ENCODE data around the gene AIP.

AIP gene

GRCh38 chr11:67482827-67483798 lies at the start of gene AIP:
TSS of gene AIP (plus strand) at chr11:67483026. CDS start at chr11:67483159, 133 bp downstream.
- H3K27me3 ChIP-seq (ENCODE audit: control insufficient read depth, insufficient read depth, low read length) = peaks cover 6% of the 10 kb centered on the region
- H3K36me3 ChIP-seq (ENCODE audit: control insufficient read depth, insufficient read depth, low read length) = peaks cover 5% of the 10 kb centered on the region
- H3K9me3 ChIP-seq (ENCODE audit: control insufficient read depth, insufficient read depth, low read length) = no peaks in the 10 kb centered on the region
- H3K9ac ChIP-seq (ENCODE audit: low read depth, low read length) = peak within 1 kb of the TSS; percentile 28
- no peaks in the 10 kb centered on the region for H3K4me1 ChIP-seq (ENCODE audit: control insufficient read depth, insufficient read depth, low read length)
- H3K4me3 ChIP-seq (ENCODE audit: low read depth, low read length) = peak within 1 kb of the TSS; percentile 88

GRCh38 chr11:67433536-67434394 lies 49.1 kb upstream of the AIP start:
- H3K27me3 ChIP-seq (ENCODE audit: control insufficient read depth, insufficient read depth, low read length) = no peaks in the 10 kb centered on the region
- peaks cover 44% of the 10 kb centered on the region for H3K36me3 ChIP-seq (ENCODE audit: control insufficient read depth, insufficient read depth, low read length)
- peaks cover 4% of the 10 kb centered on the region for H3K4me1 ChIP-seq (ENCODE audit: control insufficient read depth, insufficient read depth, low read length)
- no peak overlapping the region for H3K9ac ChIP-seq (ENCODE audit: low read depth, low read length)
- H3K9me3 ChIP-seq (ENCODE audit: control insufficient read depth, insufficient read depth, low read length) = no peaks in the 10 kb centered on the region
- H3K4me3 ChIP-seq (ENCODE audit: low read depth, low read length) = no peak overlapping the region

GRCh38 chr11:67434395-67434881 lies 48.4 kb upstream of the AIP start:
- Histone ChIP-seq H3K27me3 (ENCODE audit: control insufficient read depth, insufficient read depth, low read length) (no peaks in the 10 kb centered on the region), H3K9ac (ENCODE audit: low read depth, low read length) (no peak overlapping the region), H3K4me1 (ENCODE audit: control insufficient read depth, insufficient read depth, low read length) (peaks cover 4% of the 10 kb centered on the region), H3K4me3 (ENCODE audit: low read depth, low read length) (no peak overlapping the region), H3K9me3 (ENCODE audit: control insufficient read depth, insufficient read depth, low read length) (no peaks in the 10 kb centered on the region), H3K36me3 (ENCODE audit: control insufficient read depth, insufficient read depth, low read length) (peaks cover 50% of the 10 kb centered on the region)

- no peak overlapping the region for H3K9ac ChIP-seq (ENCODE audit: low read depth, low read length)
- H3K9me3 ChIP-seq (ENCODE audit: control insufficient read depth, insufficient read depth, low read length) = no peaks in the 10 kb centered on the region
- peaks cover 4% of the 10 kb centered on the region for H3K4me1 ChIP-seq (ENCODE audit: control insufficient read depth, insufficient read depth, low read length)
- H3K36me3 ChIP-seq (ENCODE audit: control insufficient read depth, insufficient read depth, low read length) = peaks cover 56% of the 10 kb centered on the region
- H3K27me3 ChIP-seq (ENCODE audit: control insufficient read depth, insufficient read depth, low read length) = no peaks in the 10 kb centered on the region
- H3K4me3 ChIP-seq (ENCODE audit: low read depth, low read length) = no peak overlapping the region
Measured at GRCh38 chr11:67435031-67435726, 47.6 kb upstream of the AIP start.

DNA sequence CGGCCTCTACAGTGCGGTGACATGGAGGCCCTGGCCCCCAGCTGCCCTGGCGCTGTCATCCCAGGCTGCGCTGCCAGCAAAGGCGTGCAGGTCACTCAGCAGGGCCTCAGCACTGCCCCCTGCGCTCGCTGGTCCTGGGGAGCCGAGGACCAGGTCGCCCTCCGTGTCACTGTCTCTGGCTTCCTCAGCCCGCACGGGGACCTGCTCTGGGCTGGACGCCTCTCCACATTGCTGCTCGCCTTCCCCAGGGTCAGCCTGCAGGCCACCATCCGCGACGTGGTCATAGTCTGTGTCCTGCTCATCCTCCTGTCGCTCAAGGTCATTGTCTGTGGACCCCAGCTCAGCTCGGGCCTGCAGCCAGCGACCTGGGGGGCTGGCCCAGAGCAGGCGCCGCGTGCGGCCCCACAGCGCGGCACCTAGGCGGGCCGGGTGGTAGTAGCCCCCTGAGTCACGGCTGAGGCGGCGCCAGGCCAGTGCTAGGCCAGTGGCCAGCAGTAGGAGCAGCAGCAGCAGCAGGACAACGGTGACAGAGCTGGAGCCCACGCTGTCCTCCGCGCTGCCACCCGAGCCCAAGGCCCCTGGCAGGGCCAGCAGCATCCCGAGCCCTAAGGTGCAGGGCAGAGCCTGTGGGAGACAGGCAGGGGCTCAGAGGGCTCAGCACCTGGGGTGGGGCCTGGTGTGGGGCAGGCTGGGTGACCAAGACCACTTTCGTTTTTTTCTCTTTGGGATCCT lies 46.9 kb upstream of the AIP start:
- H3K4me3 ChIP-seq (ENCODE audit: low read depth, low read length) = no peak overlapping the region
- no peaks in the 10 kb centered on the region for H3K27me3 ChIP-seq (ENCODE audit: control insufficient read depth, insufficient read depth, low read length)
- H3K9me3 ChIP-seq (ENCODE audit: control insufficient read depth, insufficient read depth, low read length) = no peaks in the 10 kb centered on the region
- H3K36me3 ChIP-seq (ENCODE audit: control insufficient read depth, insufficient read depth, low read length) = peaks cover 58% of the 10 kb centered on the region
- no peak overlapping the region for H3K9ac ChIP-seq (ENCODE audit: low read depth, low read length)
- H3K4me1 ChIP-seq (ENCODE audit: control insufficient read depth, insufficient read depth, low read length) = peaks cover 4% of the 10 kb centered on the region

DNA sequence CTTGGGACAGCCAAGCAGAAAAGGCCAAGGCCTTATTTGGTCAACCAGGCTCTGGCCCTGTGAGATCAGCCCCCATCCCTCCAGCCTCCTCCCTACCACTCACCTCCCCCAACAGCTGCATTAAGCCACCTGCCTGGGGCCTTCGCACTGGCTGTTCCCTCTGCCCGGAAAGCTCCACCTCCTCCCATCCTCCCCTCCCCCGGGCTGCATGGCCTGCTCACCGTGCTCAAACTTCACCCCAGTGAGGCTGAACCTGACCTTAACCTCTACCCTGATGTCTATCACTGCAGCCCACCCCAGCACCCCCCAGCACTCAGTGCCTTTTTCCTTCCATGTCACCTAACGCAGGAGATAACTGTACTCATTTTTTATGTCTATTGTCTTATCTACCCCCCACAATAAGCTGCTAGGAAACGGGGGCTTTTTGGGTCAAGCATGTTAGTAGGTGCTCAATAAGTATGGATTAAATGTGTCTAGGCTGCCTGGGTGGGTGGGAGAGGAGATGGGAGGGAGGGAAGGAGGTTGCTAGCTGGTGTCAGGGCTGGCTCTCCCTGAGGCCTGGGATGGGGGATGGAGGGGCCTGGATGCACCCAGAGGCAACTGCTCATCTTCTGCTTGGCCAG lies 46.3 kb upstream of the AIP start:
- H3K4me3 ChIP-seq (ENCODE audit: low read depth, low read length) = no peak overlapping the region
- peak overlapping the region; percentile 47 for H3K9ac ChIP-seq (ENCODE audit: low read depth, low read length)
- peaks cover 56% of the 10 kb centered on the region for H3K36me3 ChIP-seq (ENCODE audit: control insufficient read depth, insufficient read depth, low read length)

GRCh38 chr11:67437082-67437808 lies 45.6 kb upstream of the AIP start, which contains the start of gene PTPRCAP:
TSS of gene PTPRCAP (minus strand) at chr11:67437682. CDS start at chr11:67437619, 63 bp downstream.
- Histone ChIP-seq H3K9me3 (ENCODE audit: control insufficient read depth, insufficient read depth, low read length) (no peaks in the 10 kb centered on the region), H3K27me3 (ENCODE audit: control insufficient read depth, insufficient read depth, low read length) (no peaks in the 10 kb centered on the region), H3K4me1 (ENCODE audit: control insufficient read depth, insufficient read depth, low read length) (peaks cover 4% of the 10 kb centered on the region), H3K9ac (ENCODE audit: low read depth, low read length) (peak within 1 kb of the TSS; percentile 47), H3K36me3 (ENCODE audit: control insufficient read depth, insufficient read depth, low read length) (peaks cover 61% of the 10 kb centered on the region), H3K4me3 (ENCODE audit: low read depth, low read length) (no peak within 1 kb of the TSS)

More for the DNA sequence above, 46.3 kb upstream of the AIP start:
- Histone ChIP-seq H3K9me3 (ENCODE audit: control insufficient read depth, insufficient read depth, low read length) (no peaks in the 10 kb centered on the region), H3K27me3 (ENCODE audit: control insufficient read depth, insufficient read depth, low read length) (no peaks in the 10 kb centered on the region), H3K4me1 (ENCODE audit: control insufficient read depth, insufficient read depth, low read length) (peaks cover 4% of the 10 kb centered on the region)

- no peaks in the 10 kb centered on the region for H3K9me3 ChIP-seq (ENCODE audit: control insufficient read depth, insufficient read depth, low read length)
- H3K9ac ChIP-seq (ENCODE audit: low read depth, low read length) = no peak overlapping the region
- peaks cover 59% of the 10 kb centered on the region for H3K36me3 ChIP-seq (ENCODE audit: control insufficient read depth, insufficient read depth, low read length)
- H3K27me3 ChIP-seq (ENCODE audit: control insufficient read depth, insufficient read depth, low read length) = no peaks in the 10 kb centered on the region
- H3K4me3 ChIP-seq (ENCODE audit: low read depth, low read length) = no peak overlapping the region
- H3K4me1 ChIP-seq (ENCODE audit: control insufficient read depth, insufficient read depth, low read length) = peaks cover 4% of the 10 kb centered on the region
Measured at GRCh38 chr11:67437809-67438157, 45.0 kb upstream of the AIP start.

DNA sequence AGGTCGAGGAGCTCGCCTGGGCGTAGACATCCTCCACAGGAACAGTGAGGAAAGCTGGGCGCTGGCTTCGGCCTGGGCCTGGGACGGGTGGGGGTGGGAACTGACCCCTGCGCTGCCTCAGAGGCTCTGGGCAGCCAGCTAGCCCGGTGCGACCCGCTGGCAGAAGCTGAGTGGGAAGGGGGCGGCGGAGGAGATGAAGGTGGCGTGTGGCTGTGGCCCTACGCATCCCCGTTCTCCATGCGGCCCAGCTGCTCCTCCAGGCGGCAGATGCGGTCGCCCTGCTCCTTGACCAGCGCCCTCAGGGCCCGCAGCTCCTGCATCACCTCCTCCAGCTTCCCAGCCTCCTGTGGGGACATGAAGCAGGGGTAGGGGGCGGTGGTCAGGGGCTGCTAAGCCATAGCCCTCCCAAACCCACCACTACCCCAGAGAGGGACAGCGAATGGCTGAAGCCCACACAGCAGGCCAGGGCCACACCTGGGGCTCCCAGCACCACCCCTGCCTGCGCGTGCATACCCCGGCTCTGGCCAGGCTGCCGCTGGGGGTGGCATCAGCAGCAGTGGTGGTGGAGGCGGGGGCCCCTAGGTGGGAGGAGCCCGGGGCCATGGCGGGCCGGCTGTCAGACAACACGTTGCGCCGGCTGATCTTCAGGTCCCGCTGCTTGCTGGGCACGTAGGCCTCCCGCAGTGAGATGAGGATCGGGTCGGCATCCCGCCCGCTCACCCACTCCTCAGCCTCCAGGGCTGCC lies 44.5 kb upstream of the AIP start:
- Histone ChIP-seq H3K27me3 (ENCODE audit: control insufficient read depth, insufficient read depth, low read length) (no peaks in the 10 kb centered on the region), H3K4me1 (ENCODE audit: control insufficient read depth, insufficient read depth, low read length) (peaks cover 4% of the 10 kb centered on the region), H3K9ac (ENCODE audit: low read depth, low read length) (no peak overlapping the region), H3K36me3 (ENCODE audit: control insufficient read depth, insufficient read depth, low read length) (peaks cover 54% of the 10 kb centered on the region), H3K9me3 (ENCODE audit: control insufficient read depth, insufficient read depth, low read length) (no peaks in the 10 kb centered on the region), H3K4me3 (ENCODE audit: low read depth, low read length) (no peak overlapping the region)

Data from iPS-15b (cell line).